ENCODE data around the gene ZNF532. TPM values are rescaled to one million over a fixed set of nuclear protein-coding genes. Genes with fewer than 3 reads are reported as not detected.

Gene ZNF532
- total and polyA plus RNA-seq, 2 donors from 2014 or later: 5.7 to 76.3 TPM

DNA sequence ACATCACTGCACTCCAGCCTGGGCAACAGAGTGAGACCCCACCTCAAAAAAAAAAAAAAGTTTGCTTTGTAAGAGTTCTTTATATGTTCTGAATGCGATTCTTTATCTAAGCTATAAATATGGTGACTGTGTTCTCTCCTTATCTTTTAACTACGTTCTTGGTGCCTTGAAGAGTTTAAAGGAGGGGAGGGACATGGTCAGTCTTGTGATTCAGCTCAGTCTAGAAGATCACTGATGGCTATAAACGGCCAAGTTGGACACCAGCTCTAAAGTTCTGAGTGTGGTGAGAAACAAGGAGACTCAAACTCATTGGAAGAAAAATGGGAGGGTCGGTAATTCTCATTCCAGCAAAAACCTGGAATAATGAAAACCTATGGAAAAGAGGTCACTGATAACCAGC lies 146.6 kb downstream of the ZNF532 start:
- no peak overlapping the region for H3K27ac ChIP-seq (ENCODE audit: low read depth in 2 of 2, low read length in 2 of 2)
- intact Hi-C loops (cut with DNase I): no loop called here
- TF ChIP-seq, protein P1, sequence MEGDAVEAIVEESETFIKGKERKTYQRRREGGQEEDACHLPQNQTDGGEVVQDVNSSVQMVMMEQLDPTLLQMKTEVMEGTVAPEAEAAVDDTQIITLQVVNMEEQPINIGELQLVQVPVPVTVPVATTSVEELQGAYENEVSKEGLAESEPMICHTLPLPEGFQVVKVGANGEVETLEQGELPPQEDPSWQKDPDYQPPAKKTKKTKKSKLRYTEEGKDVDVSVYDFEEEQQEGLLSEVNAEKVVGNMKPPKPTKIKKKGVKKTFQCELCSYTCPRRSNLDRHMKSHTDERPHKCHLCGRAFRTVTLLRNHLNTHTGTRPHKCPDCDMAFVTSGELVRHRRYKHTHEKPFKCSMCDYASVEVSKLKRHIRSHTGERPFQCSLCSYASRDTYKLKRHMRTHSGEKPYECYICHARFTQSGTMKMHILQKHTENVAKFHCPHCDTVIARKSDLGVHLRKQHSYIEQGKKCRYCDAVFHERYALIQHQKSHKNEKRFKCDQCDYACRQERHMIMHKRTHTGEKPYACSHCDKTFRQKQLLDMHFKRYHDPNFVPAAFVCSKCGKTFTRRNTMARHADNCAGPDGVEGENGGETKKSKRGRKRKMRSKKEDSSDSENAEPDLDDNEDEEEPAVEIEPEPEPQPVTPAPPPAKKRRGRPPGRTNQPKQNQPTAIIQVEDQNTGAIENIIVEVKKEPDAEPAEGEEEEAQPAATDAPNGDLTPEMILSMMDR (IDR thresholded peaks at IDR 0.05; ENCODE audit: borderline replicate concordance, extremely low read depth, insufficient read depth): no peak
- FAIRE-seq: no peak
- H3K4me1 ChIP-seq (ENCODE audit: control insufficient read depth in 2 of 3, insufficient read depth in 2 of 3, low read depth in 1 of 3, low read length in 3 of 3): peaks cover 0 to 9% (median 6%) of the 10 kb centered on the region in 3 donors
- no peak overlapping the region for H3K9ac ChIP-seq (ENCODE audit: low read length in 3 of 3)
- peaks cover 0 to 4% (median 0%) of the 10 kb centered on the region in 3 donors for H3K9me3 ChIP-seq (ENCODE audit: control insufficient read depth in 2 of 3, insufficient read depth in 1 of 3, low read length in 3 of 3)
- no peaks in the 10 kb centered on the region for H3K36me3 ChIP-seq (ENCODE audit: control insufficient read depth in 2 of 3, insufficient read depth in 3 of 3, low read length in 3 of 3)
- DNase-seq: no peak
- H3K27me3 ChIP-seq (ENCODE audit: control insufficient read depth, insufficient read depth, low read length): no peaks in the 10 kb centered on the region
- H3K4me3 ChIP-seq (ENCODE audit: low read length in 3 of 3): no peak overlapping the region

DNA sequence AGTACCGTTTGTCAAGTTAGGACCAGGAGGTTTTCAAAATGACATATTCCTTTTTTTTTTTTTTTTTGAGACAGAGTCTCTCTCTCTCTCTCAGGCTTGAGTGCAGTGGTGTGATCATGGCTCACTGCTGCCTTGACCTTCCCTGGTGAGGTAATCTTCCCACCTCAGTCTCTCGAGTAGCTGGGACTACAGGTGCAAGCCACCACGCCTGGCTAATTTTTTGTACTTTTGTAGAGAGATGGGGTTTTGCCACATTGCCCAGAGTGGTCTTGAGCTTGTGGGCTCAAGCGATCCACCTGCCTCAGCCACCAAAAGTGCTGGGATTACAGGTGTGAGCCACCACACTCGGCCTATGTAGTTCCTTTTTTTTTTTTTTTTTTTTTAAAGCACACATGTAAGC lies 147.1 kb downstream of the ZNF532 start:
- DNase-seq: no peak
- intact Hi-C loops (cut with DNase I): no loop called here
- no peaks in the 10 kb centered on the region for H3K36me3 ChIP-seq (ENCODE audit: control insufficient read depth in 2 of 3, insufficient read depth in 3 of 3, low read length in 3 of 3)
- H3K9me3 ChIP-seq (ENCODE audit: control insufficient read depth in 2 of 3, insufficient read depth in 1 of 3, low read length in 3 of 3): no peaks in the 10 kb centered on the region
- H3K4me3 ChIP-seq (ENCODE audit: low read length in 3 of 3): no peak overlapping the region
- TF ChIP-seq, protein P1 (IDR thresholded peaks at IDR 0.05; ENCODE audit: borderline replicate concordance, extremely low read depth, insufficient read depth): no peak
- peaks cover 0 to 9% (median 6%) of the 10 kb centered on the region in 3 donors for H3K4me1 ChIP-seq (ENCODE audit: control insufficient read depth in 2 of 3, insufficient read depth in 2 of 3, low read depth in 1 of 3, low read length in 3 of 3)
- H3K27me3 ChIP-seq (ENCODE audit: control insufficient read depth, insufficient read depth, low read length): no peaks in the 10 kb centered on the region
- FAIRE-seq: no peak
- H3K9ac ChIP-seq (ENCODE audit: low read length in 3 of 3): no peak overlapping the region
- no peak overlapping the region for H3K27ac ChIP-seq (ENCODE audit: low read depth in 2 of 2, low read length in 2 of 2)

DNA sequence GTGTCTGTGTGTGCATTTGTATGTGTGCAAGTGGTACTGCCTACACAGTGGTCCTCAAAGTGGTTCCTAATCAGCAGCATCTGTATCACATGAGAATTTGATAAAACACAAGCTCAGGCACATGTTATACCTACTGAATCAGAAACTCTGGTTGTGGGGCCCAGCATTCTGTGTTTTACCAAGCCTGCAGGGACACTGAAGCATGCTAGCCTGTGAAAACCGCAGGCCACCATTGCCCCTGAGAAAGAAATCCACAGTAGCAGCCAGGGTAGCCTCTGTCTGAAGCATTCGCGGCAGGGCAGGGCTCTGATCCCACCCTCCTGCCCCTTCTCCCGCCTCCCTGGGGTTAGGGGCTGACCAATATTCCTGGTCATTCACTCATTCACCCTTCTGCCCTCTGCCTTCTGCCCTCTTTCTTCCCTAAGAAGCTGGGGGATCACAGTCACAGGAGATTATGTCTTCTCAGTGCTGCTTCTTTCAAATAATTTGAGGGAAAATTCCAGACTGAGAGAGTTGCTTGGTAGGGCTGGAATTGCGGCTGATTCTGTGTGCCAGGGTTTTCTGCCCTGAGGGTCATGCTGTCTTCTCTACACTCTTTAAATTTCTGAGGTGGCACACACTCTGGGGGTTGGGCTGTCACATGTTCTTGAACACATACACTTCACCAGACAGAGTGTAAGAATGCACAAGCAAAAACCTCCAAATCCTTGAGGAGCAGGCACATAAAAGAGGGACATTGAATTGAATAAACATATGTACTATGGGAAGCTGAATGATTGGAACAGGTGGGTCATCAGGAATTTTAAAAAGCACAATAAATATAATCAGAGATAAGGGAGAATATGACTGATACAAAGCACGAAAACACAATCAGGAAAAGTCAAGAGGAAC lies 148.4 kb downstream of the ZNF532 start:
- Histone ChIP-seq H3K36me3 (ENCODE audit: control insufficient read depth in 2 of 3, insufficient read depth in 3 of 3, low read length in 3 of 3) (no peaks in the 10 kb centered on the region), H3K4me3 (ENCODE audit: low read length in 3 of 3) (no peak overlapping the region), H3K9me3 (ENCODE audit: control insufficient read depth in 2 of 3, insufficient read depth in 1 of 3, low read length in 3 of 3) (peaks cover 0 to 4% (median 0%) of the 10 kb centered on the region in 3 donors), H3K9ac (ENCODE audit: low read length in 3 of 3) (peak overlapping the region in 2 of 3 donors; percentile 8 to 37), H3K27ac (ENCODE audit: low read depth in 2 of 2, low read length in 2 of 2) (peak overlapping the region in 1 of 2 donors; percentile 36), H3K27me3 (ENCODE audit: control insufficient read depth, insufficient read depth, low read length) (no peaks in the 10 kb centered on the region), H3K4me1 (ENCODE audit: control insufficient read depth in 2 of 3, insufficient read depth in 2 of 3, low read depth in 1 of 3, low read length in 3 of 3) (peaks cover 0 to 9% (median 6%) of the 10 kb centered on the region in 3 donors)
- intact Hi-C loops (cut with DNase I): no loop called here
- TF ChIP-seq, protein P1 (IDR thresholded peaks at IDR 0.05; ENCODE audit: borderline replicate concordance, extremely low read depth, insufficient read depth): no peak
- peak; percentile 8 for FAIRE-seq
- DNase-seq: no peak
